Measurements from ENCODE around the gene CPZ. TPM values are rescaled to one million over a fixed set of nuclear protein-coding genes. Genes with fewer than 3 reads are reported as not detected.

The CPZ gene
- total and polyA plus RNA-seq, 10 of the 15 experiments (the other 5 are each of a cell fraction or from before 2014, with no cell fraction given), result not detected

DNA sequence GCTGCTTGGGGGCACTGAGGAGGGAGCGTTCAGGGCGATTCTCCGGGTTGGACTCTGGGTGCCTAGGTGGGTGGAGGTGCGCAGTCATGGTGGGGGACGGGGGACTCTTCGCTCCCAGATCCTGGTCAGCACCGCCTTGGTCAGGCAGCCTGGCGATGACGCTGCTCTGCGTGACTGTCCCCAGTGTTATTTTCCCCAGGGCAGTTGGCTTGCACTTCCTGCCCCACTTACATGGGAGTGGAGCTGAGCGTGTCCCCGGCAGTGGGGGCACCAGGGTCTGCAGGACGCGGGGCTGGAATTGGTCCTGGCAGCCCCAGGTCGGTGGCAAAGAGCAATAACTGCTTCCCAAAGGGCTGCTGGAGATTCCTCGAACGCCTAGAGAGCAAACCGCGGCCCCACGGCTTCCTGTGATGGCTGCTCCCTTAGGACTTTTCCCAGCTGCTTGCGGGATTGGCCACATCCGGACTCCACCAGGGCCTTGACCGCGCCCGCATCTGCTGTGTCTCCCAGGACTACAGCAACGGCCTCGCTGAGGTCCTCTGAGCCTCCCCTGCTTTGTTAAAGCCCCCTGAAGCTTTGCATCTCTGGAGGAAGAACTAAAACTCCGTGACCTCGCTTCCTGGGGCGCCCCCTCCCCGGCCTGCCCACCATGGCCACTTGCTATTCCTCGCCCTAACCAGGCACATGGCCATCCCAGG, 47.7 kb upstream of the CPZ start:
- Histone ChIP-seq H3K36me3 (ENCODE audit: control insufficient read depth in 2 of 2, insufficient read depth in 2 of 2, low read length in 1 of 2) (no peaks in the 10 kb centered on the region), H3K4me3 (no peak overlapping the region), H3K4me1 (ENCODE audit: control insufficient read depth, insufficient read depth, low read length) (no peaks in the 10 kb centered on the region), H3K79me2 (ENCODE audit: control insufficient read depth, insufficient read depth, low read length) (no peaks in the 10 kb centered on the region), H4K20me1 (ENCODE audit: control insufficient read depth, insufficient read depth) (no peaks in the 10 kb centered on the region), H3K4me2 (ENCODE audit: control insufficient read depth, insufficient read depth) (no peak overlapping the region), H3K9me3 (replicated peaks; ENCODE audit: control insufficient read depth, insufficient read depth, low read length) (no peaks in the 10 kb centered on the region), H2AFZ (ENCODE audit: control insufficient read depth, low read depth, low read length) (no peak overlapping the region), H3K27me3 (replicated peaks in 1 of 2; ENCODE audit: control insufficient read depth in 2 of 2, insufficient read depth in 2 of 2, low read length in 1 of 2) (no peaks in the 10 kb centered on the region), H3K9ac (ENCODE audit: control insufficient read depth, insufficient read depth, low read length) (no peak overlapping the region), H3K27ac (ENCODE audit: control insufficient read depth, insufficient read depth) (no peak overlapping the region)
- DNase-seq (ENCODE audit: low read depth, low spot score), result no peak
- intact Hi-C loops (cut with micrococcal nuclease; ENCODE audit: unreplicated experiment), result no loop called here
- 63% methylated on average over 32 of the region's 32 CpGs for WGBS (ENCODE audit: insufficient coverage, insufficient replicate concordance, low lambda C conversion rate, missing lambda C conversion rate)
- ATAC-seq, result no peak
- RAD21 ChIA-PET (ENCODE audit: unreplicated experiment), result no interaction called here
- POLR2A ChIA-PET, result no interaction called here
- SMC1A ChIA-PET (ENCODE audit: uncharacterized antibody, unreplicated experiment), result no interaction called here
- no peak for FAIRE-seq
- no TSS peak for BruUV-seq (replicated peaks)
- TF ChIP-seq ZNF384 (IDR thresholded peaks at IDR 0.05; ENCODE audit: borderline replicate concordance, low read depth, low read length), result no peak
- TF ChIP-seq RB1 (IDR thresholded peaks at IDR 0.05; ENCODE audit: borderline replicate concordance), result no peak
- TF ChIP-seq, protein P1, sequence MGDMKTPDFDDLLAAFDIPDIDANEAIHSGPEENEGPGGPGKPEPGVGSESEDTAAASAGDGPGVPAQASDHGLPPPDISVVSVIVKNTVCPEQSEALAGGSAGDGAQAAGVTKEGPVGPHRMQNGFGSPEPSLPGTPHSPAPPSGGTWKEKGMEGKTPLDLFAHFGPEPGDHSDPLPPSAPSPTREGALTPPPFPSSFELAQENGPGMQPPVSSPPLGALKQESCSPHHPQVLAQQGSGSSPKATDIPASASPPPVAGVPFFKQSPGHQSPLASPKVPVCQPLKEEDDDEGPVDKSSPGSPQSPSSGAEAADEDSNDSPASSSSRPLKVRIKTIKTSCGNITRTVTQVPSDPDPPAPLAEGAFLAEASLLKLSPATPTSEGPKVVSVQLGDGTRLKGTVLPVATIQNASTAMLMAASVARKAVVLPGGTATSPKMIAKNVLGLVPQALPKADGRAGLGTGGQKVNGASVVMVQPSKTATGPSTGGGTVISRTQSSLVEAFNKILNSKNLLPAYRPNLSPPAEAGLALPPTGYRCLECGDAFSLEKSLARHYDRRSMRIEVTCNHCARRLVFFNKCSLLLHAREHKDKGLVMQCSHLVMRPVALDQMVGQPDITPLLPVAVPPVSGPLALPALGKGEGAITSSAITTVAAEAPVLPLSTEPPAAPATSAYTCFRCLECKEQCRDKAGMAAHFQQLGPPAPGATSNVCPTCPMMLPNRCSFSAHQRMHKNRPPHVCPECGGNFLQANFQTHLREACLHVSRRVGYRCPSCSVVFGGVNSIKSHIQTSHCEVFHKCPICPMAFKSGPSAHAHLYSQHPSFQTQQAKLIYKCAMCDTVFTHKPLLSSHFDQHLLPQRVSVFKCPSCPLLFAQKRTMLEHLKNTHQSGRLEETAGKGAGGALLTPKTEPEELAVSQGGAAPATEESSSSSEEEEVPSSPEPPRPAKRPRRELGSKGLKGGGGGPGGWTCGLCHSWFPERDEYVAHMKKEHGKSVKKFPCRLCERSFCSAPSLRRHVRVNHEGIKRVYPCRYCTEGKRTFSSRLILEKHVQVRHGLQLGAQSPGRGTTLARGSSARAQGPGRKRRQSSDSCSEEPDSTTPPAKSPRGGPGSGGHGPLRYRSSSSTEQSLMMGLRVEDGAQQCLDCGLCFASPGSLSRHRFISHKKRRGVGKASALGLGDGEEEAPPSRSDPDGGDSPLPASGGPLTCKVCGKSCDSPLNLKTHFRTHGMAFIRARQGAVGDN (IDR thresholded peaks at IDR 0.05), result no peak
- no peak for TF ChIP-seq ZZZ3 (IDR thresholded peaks at IDR 0.05; ENCODE audit: control insufficient read depth, insufficient read length, low read depth)
- TF ChIP-seq BHLHE40 (IDR thresholded peaks at IDR 0.05; ENCODE audit: borderline replicate concordance in 1 of 2, low read depth in 2 of 2, low read length in 1 of 2), result no peak
- in situ Hi-C loops (cut with MboI), result no loop called here
- CTCF ChIA-PET, result no interaction called here

Data from GM12878 (cell line).